ENCODE data around the gene MYL5.

MYL5 gene

GRCh38 chr4:708631-708933, 34.2 kb downstream of the MYL5 start:
- no peak for DNase-seq

DNA sequence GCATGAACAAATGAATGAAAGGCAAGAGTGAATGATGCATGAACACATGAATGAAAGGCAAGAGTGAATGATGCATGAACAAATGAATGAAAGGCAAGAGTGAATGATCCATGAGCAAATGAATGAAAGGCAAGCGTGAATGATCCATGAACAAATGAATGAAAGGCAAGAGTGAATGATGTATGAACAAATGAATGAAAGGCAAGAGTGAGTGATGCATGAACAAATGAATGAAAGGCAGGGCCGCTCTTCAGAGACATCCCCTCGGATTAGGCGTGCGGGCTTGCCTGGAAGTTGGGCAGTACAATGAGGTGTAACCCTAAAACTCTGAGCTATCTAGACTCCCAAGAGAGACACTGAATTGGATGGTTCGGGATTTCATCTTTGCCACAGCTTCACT, 35.0 kb downstream of the MYL5 start:
- no peak for DNase-seq

DNA sequence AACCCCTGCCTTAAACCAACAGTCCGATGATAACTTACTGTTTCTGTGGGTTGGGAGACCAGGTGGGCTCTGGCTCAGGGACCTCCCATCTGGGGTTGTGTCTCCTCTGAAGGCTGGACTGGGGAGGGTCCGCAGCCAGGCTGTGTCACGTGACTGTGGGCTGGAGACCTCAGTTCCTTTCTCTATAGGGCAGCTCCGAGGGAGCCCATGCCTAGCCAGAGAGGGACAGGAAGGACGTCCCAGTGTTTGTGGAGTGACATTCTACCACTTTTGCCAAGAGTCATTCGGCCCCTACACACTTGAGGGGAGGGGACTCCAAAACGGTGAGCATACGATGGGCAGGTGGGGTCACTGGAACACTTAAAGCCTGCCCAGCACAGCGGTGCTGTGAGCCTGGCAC, 35.8 kb downstream of the MYL5 start:
- no peak for DNase-seq

GRCh38 chr4:710916-711315, 36.6 kb downstream of the MYL5 start:
- no peak for DNase-seq

- no peak for DNase-seq
These were observed 37.8 kb downstream of the MYL5 start for GRCh38 chr4:712093-712492.

DNA sequence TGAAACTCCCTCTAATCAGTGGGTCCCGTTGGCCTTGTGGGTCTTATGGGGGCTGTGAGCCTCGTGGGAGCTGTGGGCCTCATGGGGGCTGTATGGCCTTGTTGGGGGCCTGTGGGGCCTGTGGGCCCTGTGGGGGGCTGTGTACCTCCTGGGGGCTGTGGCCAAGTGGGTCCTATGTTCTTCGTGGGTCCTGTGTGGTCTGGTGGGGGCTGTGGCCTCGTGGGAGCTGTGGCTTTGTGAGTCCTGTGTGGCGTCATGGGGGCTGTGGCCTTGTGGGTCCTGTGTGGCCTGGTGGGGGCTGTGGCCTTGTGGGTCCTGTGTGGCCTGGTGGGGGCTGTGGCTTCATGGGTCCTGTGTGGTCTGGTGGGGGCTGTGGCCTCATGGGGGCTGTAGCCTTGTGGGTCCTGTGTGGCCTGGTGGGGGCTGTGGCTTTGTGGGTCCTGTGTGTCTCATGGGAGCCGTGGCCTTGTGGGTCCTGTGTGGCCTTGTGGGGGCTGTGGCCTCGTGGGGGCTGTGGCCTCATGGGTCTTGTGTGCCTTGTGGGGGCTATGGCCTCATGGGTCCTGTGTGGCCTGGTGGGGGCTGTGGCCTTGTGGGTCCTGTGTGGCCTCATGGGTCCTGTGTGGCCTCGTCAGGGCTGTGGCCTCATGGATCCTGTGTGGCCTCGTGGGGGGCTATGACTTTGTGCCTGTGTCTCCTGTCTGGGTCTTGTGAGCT, 38.7 kb downstream of the MYL5 start:
- DNase-seq: no peak

- no peak for DNase-seq
These were observed 39.7 kb downstream of the MYL5 start for GRCh38 chr4:714087-714486.

DNA sequence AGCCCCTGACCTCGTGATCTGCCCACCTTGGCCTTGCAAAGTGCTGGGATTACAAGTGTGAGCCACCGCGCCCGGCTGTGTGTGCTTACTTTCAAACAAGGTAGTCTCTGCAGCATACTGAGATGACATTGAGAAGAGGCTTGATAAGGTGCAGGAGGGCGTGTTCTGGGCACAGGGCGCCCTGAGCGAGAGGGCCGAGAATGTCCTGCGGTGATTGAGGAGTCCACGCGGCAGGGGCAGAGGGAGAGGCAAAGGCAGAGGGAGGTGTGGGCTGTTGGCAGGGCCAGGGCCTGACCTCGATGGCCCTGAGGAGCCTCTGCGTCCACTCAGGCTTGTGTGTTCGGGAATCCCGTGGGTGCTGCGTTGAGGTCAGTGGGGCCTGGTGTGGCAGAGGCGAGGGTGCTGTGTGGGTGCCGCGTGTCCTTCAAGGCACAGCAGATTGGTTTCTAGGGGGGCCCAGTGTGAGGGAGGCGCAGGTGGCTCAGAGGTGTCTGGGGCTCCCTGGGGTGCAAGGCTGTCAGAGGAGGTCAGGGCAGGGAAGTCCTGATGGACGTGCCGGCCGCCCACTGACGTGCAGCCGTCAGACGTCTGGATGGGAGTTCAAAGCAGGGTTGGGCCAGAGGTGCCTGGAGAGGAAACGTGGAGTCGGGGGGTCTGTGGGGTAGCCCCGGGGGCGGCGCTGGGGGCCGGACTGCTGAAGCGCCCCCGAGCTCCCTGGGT, 43.4 kb downstream of the MYL5 start:
- DNase-seq: no peak

- DNase-seq: no peak
These were observed 44.1 kb downstream of the MYL5 start for GRCh38 chr4:718460-718859.

GRCh38 chr4:720111-720860, 45.9 kb downstream of the MYL5 start:
- no peak for DNase-seq

- no peak for DNase-seq
These were observed 47.2 kb downstream of the MYL5 start for GRCh38 chr4:721261-722168.

DNA sequence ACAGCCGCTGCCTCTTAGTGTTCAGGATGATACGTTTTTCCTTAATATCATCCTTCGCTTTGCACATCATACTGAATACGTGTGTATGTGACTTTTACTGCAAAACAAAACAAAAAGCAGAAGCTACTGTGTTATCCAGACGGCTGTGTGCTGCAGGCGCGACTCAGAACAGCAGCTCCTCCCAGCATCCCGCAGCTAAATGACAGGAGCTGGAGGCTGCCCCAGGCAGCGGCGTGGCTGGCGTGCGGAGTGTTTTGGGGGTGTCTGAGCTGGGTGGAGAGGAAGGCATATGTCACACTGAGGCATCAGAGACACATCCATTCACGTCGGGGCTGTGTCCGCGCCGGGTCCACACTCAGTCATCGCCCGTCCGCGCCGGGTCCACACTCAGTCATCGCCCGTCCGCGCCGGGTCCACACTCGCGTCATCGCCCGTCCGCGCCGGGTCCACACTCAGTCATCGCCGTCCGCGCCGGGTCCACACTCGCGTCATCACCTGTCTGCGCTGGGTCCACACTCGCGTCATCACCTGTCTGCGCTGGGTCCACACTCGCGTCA, 47.9 kb downstream of the MYL5 start:
- no peak for DNase-seq

GRCh38 chr4:722851-723360, 48.6 kb downstream of the MYL5 start:
- DNase-seq: no peak

DNA sequence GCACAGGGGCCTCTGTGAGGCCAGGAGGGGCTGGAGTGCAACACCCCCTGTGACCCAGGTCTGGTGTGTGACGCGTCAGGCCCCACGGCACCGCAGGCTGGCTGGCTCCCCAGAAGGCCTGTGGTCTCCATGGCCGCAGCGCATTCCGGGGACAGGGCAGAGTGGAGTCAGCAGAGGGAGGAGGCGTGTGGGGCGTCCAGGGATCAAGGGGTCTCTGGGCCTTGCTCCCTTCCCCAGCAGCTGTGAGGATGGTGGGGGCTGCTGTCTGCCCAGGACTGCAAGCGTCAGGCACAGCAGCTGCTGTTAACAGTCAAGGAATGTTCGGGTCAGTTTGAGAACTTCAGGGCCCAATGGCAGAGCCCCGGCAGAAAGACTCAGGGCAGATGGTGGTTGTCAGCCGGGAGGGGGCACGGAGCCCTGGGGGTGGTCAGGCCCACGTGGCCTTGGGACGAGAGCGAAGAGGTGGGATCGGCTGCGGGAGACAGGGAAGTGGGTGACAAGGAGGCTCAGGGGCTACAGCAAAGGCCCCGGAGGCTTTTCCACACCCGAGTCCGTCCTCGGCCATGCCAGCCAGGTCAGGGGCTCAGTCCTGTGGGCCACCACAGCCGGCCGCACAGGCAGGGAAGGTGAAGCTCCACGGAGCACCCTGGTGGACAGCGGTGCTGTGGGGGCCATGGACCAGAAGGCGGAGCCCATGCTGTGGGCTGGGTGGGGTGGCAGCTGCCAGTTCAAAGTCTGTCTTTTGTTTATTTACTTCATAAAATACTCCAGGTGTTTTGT, 49.6 kb downstream of the MYL5 start:
- no peak for DNase-seq

- DNase-seq: no peak
These were observed 51.3 kb downstream of the MYL5 start for GRCh38 chr4:725391-726234.

DNA sequence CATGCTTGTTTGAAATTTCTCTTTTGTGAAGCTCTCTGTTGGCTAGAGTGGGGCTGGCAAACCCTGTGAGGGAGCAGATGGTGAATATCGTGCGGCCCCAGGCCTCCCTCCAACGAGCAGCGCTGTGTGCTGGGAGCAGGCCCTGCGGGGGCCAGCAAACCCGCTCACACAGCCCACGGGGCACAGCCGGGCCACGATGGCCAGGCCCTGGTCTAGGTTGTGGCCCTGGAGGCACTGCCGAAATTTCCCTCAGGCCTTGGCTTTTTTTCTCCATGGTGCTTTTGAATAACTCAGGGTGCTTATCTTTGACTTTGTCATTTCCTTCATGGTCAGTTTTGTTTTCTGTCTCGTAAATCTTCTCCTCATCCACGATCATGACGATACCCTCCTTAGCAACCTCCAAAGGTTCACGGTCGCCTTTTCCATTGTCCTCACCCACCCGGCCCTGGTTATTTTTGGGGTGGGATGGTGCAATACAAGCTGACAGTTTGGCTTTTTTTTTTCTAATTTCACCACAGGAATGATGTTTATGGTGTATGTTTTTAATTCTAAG, 52.0 kb downstream of the MYL5 start:
- no peak for DNase-seq

DNA sequence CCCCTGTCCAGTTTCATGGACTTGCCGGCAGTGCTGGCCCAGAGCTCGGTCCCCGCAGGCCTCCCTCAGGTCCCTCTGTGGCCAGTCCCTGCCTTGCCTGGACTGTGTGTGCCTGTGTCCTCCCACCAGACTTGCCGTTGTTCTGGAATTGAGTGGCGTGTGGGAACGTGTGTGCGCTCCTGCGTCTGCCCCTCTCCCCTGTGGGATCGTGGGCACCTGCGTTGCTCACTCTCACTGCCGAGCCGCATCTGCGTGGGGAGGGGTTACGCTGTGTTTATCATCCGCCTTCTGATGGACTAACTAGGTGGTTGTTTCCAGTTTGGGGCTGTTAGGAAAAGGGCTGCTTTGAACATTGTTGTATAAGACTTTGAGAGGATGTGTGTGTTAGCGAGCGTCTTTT, 52.5 kb downstream of the MYL5 start:
- no peak for DNase-seq

DNA sequence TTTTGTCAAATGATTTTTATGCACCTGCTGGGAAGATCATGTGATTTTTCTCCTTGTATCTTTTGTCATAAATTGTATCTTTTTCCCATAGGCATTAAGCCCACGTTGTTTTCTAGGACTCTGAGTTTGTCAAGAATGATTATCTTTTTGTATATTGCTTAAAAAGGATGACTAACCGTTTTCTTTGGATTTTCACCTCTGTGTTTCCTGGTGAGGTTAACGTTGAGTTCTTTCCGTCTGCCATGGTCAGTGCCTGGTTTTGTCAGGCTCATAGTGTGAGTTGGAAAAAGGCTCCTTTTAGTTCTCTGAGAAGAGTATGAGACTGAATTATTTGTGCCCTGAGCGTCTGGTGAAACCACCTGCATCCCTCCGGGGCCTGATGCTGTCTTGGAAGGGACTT, 53.2 kb downstream of the MYL5 start:
- DNase-seq: no peak

DNA sequence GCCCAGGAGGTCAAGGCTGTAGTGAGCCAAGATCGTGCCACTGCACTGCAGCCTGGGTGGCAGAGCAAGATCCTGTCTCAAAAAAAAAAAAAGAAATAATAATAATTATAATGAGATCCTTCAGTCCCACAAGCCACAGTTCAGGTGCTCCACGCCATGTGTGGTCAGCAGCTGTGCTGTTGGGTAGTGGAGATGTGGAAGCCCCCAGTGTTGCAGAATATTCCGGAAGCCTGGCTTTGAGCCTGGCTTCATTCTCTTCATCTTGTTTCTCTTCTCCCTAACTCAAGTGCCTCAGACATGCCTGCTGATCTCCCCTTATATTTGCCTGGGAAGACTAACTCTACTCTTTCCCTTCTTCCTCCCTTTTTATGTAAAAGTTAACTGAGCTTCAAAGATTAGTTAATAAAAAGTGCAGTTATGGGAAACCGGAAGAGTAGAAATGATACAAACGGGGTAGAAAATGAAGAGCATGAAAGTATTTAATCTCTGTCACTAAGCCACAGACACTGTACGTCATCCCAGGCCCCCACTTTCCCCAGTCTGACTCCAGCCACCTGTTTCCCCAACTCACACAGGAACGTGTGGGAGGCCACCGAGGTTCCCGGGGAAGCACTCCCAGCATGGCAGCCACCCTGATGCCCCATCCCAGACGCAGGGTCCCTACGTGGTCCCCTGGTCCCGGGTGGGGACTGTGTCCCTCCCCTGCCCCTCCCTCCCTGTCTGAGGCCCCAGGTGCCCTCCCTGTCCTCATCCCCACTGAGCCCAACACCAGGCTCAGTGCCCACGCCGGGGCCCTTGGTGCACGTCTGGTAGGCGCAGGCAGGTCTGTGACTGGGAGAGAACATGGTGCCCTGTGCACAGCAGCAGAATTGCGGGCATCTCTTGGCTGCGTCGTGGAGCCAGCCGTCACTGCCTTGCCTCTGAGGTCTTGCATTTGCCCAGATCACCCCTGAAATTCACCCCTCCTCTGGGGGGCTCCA, 55.3 kb downstream of the MYL5 start:
- DNase-seq: no peak

Measured in NCI-H510A (cell line).